NCI-H2171 treated with DMSO at 0.1 percent for 48 hours (cell line): Measurements from ENCODE around the gene PDE4B.

Experiments
- DNase-seq: peaks from one replicate; lab custom pipeline; 2025; lab: John Stamatoyannopoulos, UW

PDE4B gene

GRCh38 chr1:66422804-66423203 is 630.1 kb downstream of the PDE4B start:
- DNase-seq: no peak
